OCI-LY7 (cell line): ENCODE results near the gene PET100. TPM values are rescaled to one million over a fixed set of nuclear protein-coding genes. Genes with fewer than 3 reads are reported as not detected.

Experiments used
- BruUV-seq: library from RNA; stranded (reverse); fragments of 400-500 nt; replicated peaks from 2 replicates; lab custom pipeline; 2021; lab: Mats Ljungman, UMichigan
- CTCF ChIA-PET: fragments of 300-600 bp; sonication (Branson Sonifier 250); formaldehyde crosslinking; loops from one replicate; lab custom pipeline; 2022; ENCODE audit warnings: antibody characterized with exemption; ENCODE audit not compliant: unreplicated experiment; lab: Charles Lee
- POLR2A ChIA-PET: fragments of 300-600 bp; sonication (Branson Sonifier 250); formaldehyde crosslinking; loops from one replicate; lab custom pipeline; 2022; ENCODE audit warnings: antibody characterized with exemption; lab: Charles Lee
- DNase-seq: peaks from one replicate; pipeline ENCODE4 v3.0.0-alpha.2; 2015; ENCODE audit warnings: low spot score
- H2AFZ ChIP-seq: fragments of 200-600 bp; sonication (generic), shearing (Covaris generic); 2 replicates; pipeline ENCODE4 v1.6.1; 2014; ENCODE audit warnings: mild to moderate bottlenecking, antibody characterized with exemption, low read length, moderate library complexity
- H3K27ac ChIP-seq: fragments of 200-600 bp; sonication (generic); 2 replicates; pipeline ENCODE4 v1.5.1; 2014; ENCODE audit warnings: mixed run types, low read depth, mild to moderate bottlenecking, moderate library complexity, low read length, inconsistent platforms; ENCODE audit not compliant: poor library complexity, severe bottlenecking
- H3K36me3 ChIP-seq: fragments of 200-600 bp; sonication (generic); 2 replicates; pipeline ENCODE4 v1.6.1; 2014; ENCODE audit warnings: mild to moderate bottlenecking, antibody characterized with exemption, low read length, moderate library complexity, mixed read lengths; ENCODE audit not compliant: insufficient read depth
- H3K4me1 ChIP-seq: fragments of 200-600 bp; sonication (generic); 2 replicates; pipeline ENCODE4 v1.5.1; 2014; ENCODE audit warnings: mild to moderate bottlenecking, low read length; ENCODE audit not compliant: insufficient read depth, poor library complexity, severe bottlenecking
- H3K4me2 ChIP-seq: fragments of 200-600 bp; sonication (generic); 2 replicates; pipeline ENCODE4 v1.6.1; 2014; ENCODE audit warnings: mild to moderate bottlenecking, low read length
- H3K4me3 ChIP-seq: fragments of 200-600 bp; sonication (generic); 2 replicates; pipeline ENCODE4 v1.5.1; 2014; ENCODE audit warnings: mild to moderate bottlenecking, low read depth, low read length; ENCODE audit not compliant: poor library complexity, severe bottlenecking
- H3K79me2 ChIP-seq: fragments of 200-600 bp; sonication (generic); 2 replicates; pipeline ENCODE4 v1.6.1; 2016; ENCODE audit warnings: low read depth, mild to moderate bottlenecking, low read length, moderate library complexity, mixed read lengths; ENCODE audit not compliant: insufficient read depth
- H3K9me2 ChIP-seq: fragments of 200-600 bp; sonication (generic); 2 replicates; pipeline ENCODE4 v1.6.1; 2016; ENCODE audit warnings: mild to moderate bottlenecking, low read length, mixed read lengths; ENCODE audit not compliant: insufficient read depth
- H3K9me3 ChIP-seq: fragments of 200-600 bp; sonication (generic); 2 replicates; pipeline ENCODE4 v1.6.1; 2014; ENCODE audit warnings: mild to moderate bottlenecking, mixed run types, low read length, mixed read lengths
- H4K20me1 ChIP-seq: fragments of 200-600 bp; sonication (generic); 2 replicates; pipeline ENCODE4 v1.6.1; 2014; ENCODE audit warnings: mild to moderate bottlenecking, antibody characterized with exemption, low read length, moderate library complexity, mixed read lengths; ENCODE audit not compliant: insufficient read depth
- CTCF ChIP-seq: fragments of 200-600 bp; sonication (generic); conservative IDR thresholded peaks from 2 replicates; pipeline ENCODE4 v1.5.1; 2014; ENCODE audit warnings: mild to moderate bottlenecking, antibody characterized with exemption, low read length, moderate library complexity, mixed read lengths
- EZH2phosphoT487 ChIP-seq: fragments of 200-600 bp; sonication (generic); IDR thresholded peaks from 2 replicates; pipeline ENCODE4 v1.6.1; 2018; ENCODE audit warnings: low read depth, borderline replicate concordance, mild to moderate bottlenecking, mixed run types, antibody characterized with exemption, low read length, moderate library complexity, mixed read lengths
- intact Hi-C: fragments of 100-400 bp; cut with micrococcal nuclease; formaldehyde crosslinking; loops from one replicate; pipeline ENCODE4 v1.10.0; 2022; ENCODE audit not compliant: unreplicated experiment
- total RNA-seq, 2 experiments: library from RNA; depleted of rRNA in 1 of 2; stranded (reverse); fragments of >200 nt in 1 of 2; shearing (Covaris generic) in 1 of 2; gene quantifications; 2 replicates each; pipeline ENCODE4 v1.2.3, GENCODE V29; 2014 to 2022

PET100 gene
- total RNA-seq, 2 experiments from 2014 or later, result 48.8 to 118 TPM

GRCh38 chr19:7676854-7677253 lies 47.3 kb downstream of the PET100 start, which contains the start of gene MCEMP1:
MCEMP1 (plus strand) TSS chr19:7677090; CDS start chr19:7677121, 31 bp downstream.
- peaks cover 43% of the 10 kb centered on the region for H3K4me1 ChIP-seq
- H3K27ac ChIP-seq, result no peak within 1 kb of the TSS
- intact Hi-C loops, result no loop called here
- peaks cover 10% of the 10 kb centered on the region; the same call in 1 of the 2 replicates for H3K79me2 ChIP-seq
- TF ChIP-seq CTCF, result no peak
- no peak for TF ChIP-seq EZH2phosphoT487
- peak within 1 kb of the TSS; percentile 77 for H3K4me2 ChIP-seq
- peak within 1 kb of the TSS; percentile 52 for H3K4me3 ChIP-seq
- peak within 1 kb of the TSS; percentile 77 for H2AFZ ChIP-seq
- POLR2A ChIA-PET, result no interaction called here
- no TSS peak for BruUV-seq
- H3K36me3 ChIP-seq, result peaks cover under 1% of the 10 kb centered on the region; the same call in 1 of the 2 replicates
- CTCF ChIA-PET, result no interaction called here
- no peaks in the 10 kb centered on the region for H3K9me2 ChIP-seq
- DNase-seq, result no peak
- H3K9me3 ChIP-seq, result no peaks in the 10 kb centered on the region
- no peaks in the 10 kb centered on the region for H4K20me1 ChIP-seq

GRCh38 chr19:7677669-7678311 lies 48.2 kb downstream of the PET100 start:
- no peak overlapping the region; the same call in 1 of the 2 replicates for H2AFZ ChIP-seq
- H3K27ac ChIP-seq, result no peak overlapping the region
- no peak for TF ChIP-seq CTCF
- TF ChIP-seq EZH2phosphoT487, result no peak
- POLR2A ChIA-PET, result no interaction called here
- DNase-seq, result no peak
- H3K4me2 ChIP-seq, result peak overlapping the region; percentile 77; the same call in 1 of the 2 replicates
- peaks cover 14% of the 10 kb centered on the region; the same call in 1 of the 2 replicates for H3K79me2 ChIP-seq
- no peaks in the 10 kb centered on the region for H3K9me3 ChIP-seq
- no peak overlapping the region for H3K4me3 ChIP-seq
- H3K9me2 ChIP-seq, result no peaks in the 10 kb centered on the region
- H3K4me1 ChIP-seq, result peaks cover 47% of the 10 kb centered on the region
- intact Hi-C loops, result no loop called here
- no peaks in the 10 kb centered on the region for H4K20me1 ChIP-seq
- no TSS peak for BruUV-seq
- CTCF ChIA-PET, result no interaction called here
- peaks cover 10% of the 10 kb centered on the region for H3K36me3 ChIP-seq
